Transverse colon (tissue), 4 donors: ENCODE measurements around the gene GPX5. TPM values are rescaled to one million over a fixed set of nuclear protein-coding genes. Genes with fewer than 3 reads are reported as not detected.

ENCODE experiments used
- DNase-seq: peaks from one replicate; pipeline ENCODE4 v3.0.0-alpha.2; 2019
- H3K27ac ChIP-seq, 4 donors: fragments of 200-600 bp; sonication (generic); 2 replicates each; pipeline ENCODE4 v1.5.1; 2016 to 2018; ENCODE audit warnings: inconsistent platforms in 4 of 4
- H3K27me3 ChIP-seq: fragments of 200-600 bp; sonication (generic); 2 replicates; pipeline ENCODE4 v1.5.1; 2017; ENCODE audit warnings: inconsistent platforms
- H3K36me3 ChIP-seq, 4 donors: fragments of 200-600 bp; sonication (generic); 2 replicates each; pipeline ENCODE4 v1.5.1; 2017 to 2019; ENCODE audit warnings: inconsistent platforms in 4 of 4
- H3K4me1 ChIP-seq, 4 donors: fragments of 200-600 bp; sonication (generic); 2 replicates each; pipeline ENCODE4 v1.5.1; 2017 to 2020; ENCODE audit warnings: inconsistent platforms in 4 of 4
- H3K4me3 ChIP-seq, 4 donors: fragments of 200-600 bp; sonication (generic); 1 replicate in 1 of 4; 2 replicates in 3 of 4; pipeline versions ENCODE4 v1.5.1 to v1.6.1; 2017 to 2019; ENCODE audit warnings: inconsistent platforms in 4 of 4
- H3K9me3 ChIP-seq, 2 donors: fragments of 200-600 bp; sonication (generic); 2 replicates each; pipeline ENCODE4 v1.5.1; 2017 to 2019; ENCODE audit warnings: inconsistent platforms in 2 of 2
- EP300 ChIP-seq: sonication (generic); formaldehyde crosslinking; IDR thresholded peaks from one replicate; pipeline ENCODE4 v1.6.1; 2017; ENCODE audit warnings: antibody characterized with exemption, low read depth
- POLR2A ChIP-seq: fragments of 450-650 bp; IDR thresholded peaks from one replicate; pipeline ENCODE4 v1.6.1; 2016; ENCODE audit warnings: antibody characterized with exemption, mild to moderate bottlenecking, moderate library complexity
- POLR2AphosphoS5 ChIP-seq, 3 donors: sonication (generic); formaldehyde crosslinking; IDR thresholded peaks; one replicate each; pipeline ENCODE4 v1.6.1; 2016; ENCODE audit warnings: antibody characterized with exemption in 3 of 3
- WGBS, 2 donors: methylation state at CpG; one replicate each; pipeline ENCODE4 v1.1.5; 2018; ENCODE audit warnings: low coverage in 1 of 2; 5-methylcytosine and 5-hydroxymethylcytosine counted together
- in situ Hi-C, 4 donors: fragments of 200-750 bp; cut with MboI; loops; one replicate each; pipeline versions ENCODE4 v1.15.0 to v1.15.1; 2017; ENCODE audit warnings: low sequenced_read_pairs in 3 of 4, low pct_ligation_motif_present in 1 of 4, low pct_unique_long_range_greater_than_20kb in 1 of 4
- intact Hi-C: fragments of 100-400 bp; cut with DNase I; formaldehyde crosslinking; loops from one replicate; pipeline ENCODE4 v1.15.1; 2023; ENCODE audit warnings: low total_unique reads
- total RNA-seq, 4 donors: library from RNA; depleted of rRNA; stranded (reverse); fragments of >200 nt; gene quantifications; one replicate each; pipeline ENCODE4 v1.1.0, GENCODE V29; 2016
- TF ChIP-seq, protein P1 (sequence below), 5 experiments: fragments of 200-600 bp in 3 of 5; fragments of 450-650 bp in 2 of 5; sonication (generic) in 3 of 5; IDR thresholded peaks; 1 replicate in 2 of 5; 2 replicates in 3 of 5; pipeline ENCODE4 v1.5.1; 2016 to 2017; ENCODE audit warnings: antibody characterized with exemption in 5 of 5, inconsistent platforms in 3 of 5, mild to moderate bottlenecking in 2 of 5, moderate library complexity in 1 of 5

GPX5 gene
- total RNA-seq, 4 donors from 2014 or later: not detected

DNA sequence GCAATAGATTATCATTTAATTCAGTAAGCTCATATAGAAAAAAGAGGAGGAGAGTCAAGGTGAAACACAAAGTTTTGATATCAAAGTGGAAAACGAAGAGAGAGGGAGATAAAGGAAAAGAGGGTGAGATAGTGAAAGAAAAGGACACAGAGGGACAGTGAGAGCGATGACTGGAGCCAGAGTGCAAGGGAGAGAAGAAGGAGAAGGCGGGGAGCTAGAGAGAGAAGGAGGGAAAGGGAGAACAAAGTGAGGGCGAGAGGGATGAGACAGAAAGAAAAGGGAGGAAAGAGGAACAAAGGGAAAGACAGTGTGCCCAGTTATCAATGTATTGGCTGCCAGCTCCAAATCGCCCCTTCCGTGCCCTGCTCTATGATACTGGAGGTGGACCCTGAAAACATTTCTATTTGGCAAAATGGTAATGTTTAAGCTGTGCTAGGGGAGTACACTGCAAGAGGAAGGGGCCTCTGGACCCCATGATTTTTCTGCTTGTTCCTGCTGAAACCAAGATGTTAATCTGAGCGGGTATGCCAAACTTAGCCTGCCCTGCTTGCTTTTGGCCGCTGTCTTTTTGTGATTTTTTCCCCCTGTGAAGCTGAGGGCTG lies 27.8 kb downstream of the GPX5 start:
- in situ Hi-C loops: no loop called here
- TF ChIP-seq, protein P1, sequence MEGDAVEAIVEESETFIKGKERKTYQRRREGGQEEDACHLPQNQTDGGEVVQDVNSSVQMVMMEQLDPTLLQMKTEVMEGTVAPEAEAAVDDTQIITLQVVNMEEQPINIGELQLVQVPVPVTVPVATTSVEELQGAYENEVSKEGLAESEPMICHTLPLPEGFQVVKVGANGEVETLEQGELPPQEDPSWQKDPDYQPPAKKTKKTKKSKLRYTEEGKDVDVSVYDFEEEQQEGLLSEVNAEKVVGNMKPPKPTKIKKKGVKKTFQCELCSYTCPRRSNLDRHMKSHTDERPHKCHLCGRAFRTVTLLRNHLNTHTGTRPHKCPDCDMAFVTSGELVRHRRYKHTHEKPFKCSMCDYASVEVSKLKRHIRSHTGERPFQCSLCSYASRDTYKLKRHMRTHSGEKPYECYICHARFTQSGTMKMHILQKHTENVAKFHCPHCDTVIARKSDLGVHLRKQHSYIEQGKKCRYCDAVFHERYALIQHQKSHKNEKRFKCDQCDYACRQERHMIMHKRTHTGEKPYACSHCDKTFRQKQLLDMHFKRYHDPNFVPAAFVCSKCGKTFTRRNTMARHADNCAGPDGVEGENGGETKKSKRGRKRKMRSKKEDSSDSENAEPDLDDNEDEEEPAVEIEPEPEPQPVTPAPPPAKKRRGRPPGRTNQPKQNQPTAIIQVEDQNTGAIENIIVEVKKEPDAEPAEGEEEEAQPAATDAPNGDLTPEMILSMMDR (IDR thresholded peaks at IDR 0.05): no peak
- TF ChIP-seq POLR2AphosphoS5 (IDR thresholded peaks at IDR 0.05) (no peak), POLR2A (no peak), EP300 (no peak)
- Histone ChIP-seq H3K36me3 (no peaks in the 10 kb centered on the region), H3K9me3 (no peaks in the 10 kb centered on the region), H3K4me3 (no peak overlapping the region), H3K27ac (no peak overlapping the region), H3K4me1 (no peaks in the 10 kb centered on the region), H3K27me3 (peaks cover 65% of the 10 kb centered on the region)
- intact Hi-C loops: no loop called here
- no peak for DNase-seq
- 49 to 61% methylated on average over 6 to 8 of the region's 8 CpGs for WGBS, 2 donors

DNA sequence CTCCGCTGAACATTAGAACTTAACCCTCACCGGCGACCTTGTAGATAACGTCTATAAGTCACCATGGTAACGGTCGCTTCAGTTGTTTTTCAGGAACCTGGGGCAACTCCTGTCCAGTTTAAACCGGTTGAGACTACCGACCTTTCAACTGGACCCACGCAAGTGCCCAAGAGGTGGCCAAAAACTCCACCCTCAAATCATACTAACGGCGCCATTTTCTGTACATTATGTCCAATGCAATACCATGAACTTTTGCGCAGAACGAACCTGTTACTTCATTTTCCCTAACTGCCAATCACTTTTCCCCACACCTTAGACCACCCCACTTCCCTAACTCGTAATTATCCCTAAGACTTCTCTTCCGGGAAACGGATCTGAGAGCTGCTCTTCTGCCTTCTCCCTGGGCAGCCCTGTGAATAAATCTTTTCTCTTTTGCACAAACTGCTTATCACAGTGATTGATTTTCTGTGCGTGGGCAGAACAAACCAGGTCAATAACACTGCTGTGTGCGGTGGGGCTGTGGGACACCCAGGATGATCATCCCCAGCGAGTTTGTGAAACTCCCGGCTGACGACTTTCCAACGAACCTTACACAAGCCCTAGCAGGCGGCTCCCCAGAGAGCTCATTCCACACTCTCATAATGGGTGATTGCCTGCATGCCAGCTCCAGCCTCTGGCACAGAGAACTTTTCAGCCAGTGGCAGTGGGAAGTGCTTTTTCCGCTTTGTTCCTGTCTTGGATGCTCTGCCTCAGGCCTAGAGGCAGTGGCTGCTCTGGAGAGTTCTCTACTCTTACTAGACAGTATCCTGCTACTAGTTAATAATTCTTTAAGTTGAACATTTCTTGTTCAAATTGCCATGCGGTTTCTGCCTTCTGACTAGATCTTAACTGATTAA lies 28.6 kb downstream of the GPX5 start:
- Histone ChIP-seq H3K27me3 (peaks cover 61% of the 10 kb centered on the region), H3K9me3 (no peaks in the 10 kb centered on the region), H3K4me1 (no peaks in the 10 kb centered on the region), H3K27ac (no peak overlapping the region), H3K4me3 (no peak overlapping the region), H3K36me3 (no peaks in the 10 kb centered on the region)
- TF ChIP-seq EP300: no peak
- TF ChIP-seq, protein P1 (IDR thresholded peaks at IDR 0.05): no peak
- TF ChIP-seq POLR2A: no peak
- TF ChIP-seq POLR2AphosphoS5 (IDR thresholded peaks at IDR 0.05): no peak
- intact Hi-C loops (no loop called here), in situ Hi-C loops (no loop called here)
- no peak for DNase-seq
- 11 to 29% methylated on average over 12 to 25 of the region's 25 CpGs for WGBS, 2 donors

DNA sequence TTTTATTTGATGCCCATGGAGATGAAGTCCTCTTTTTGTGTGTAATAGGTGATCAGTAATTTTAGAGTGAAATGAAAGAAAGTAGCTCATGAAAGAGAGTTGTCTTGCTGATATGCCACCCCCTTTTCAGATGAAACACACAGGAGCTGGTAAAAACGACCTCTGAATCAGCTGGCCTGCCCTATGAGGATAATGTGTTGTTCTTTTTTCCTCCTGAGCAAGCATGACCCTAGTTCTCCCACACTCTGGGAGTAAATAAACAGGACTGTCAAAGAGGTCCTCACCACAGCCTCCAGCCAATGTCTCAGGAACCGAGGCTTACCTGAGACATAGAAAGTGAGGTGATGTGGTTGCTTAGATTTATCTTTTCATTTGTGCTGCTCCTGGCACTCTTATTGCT lies 29.5 kb downstream of the GPX5 start:
- no peak for DNase-seq
- Histone ChIP-seq H3K9me3 (no peaks in the 10 kb centered on the region), H3K4me1 (no peaks in the 10 kb centered on the region), H3K4me3 (no peak overlapping the region), H3K27ac (no peak overlapping the region), H3K36me3 (no peaks in the 10 kb centered on the region), H3K27me3 (peaks cover 59% of the 10 kb centered on the region)
- 58% methylated on average over 2 of the region's 2 CpGs; no CpG with 5 or more reads in 1 of the 2 donors for WGBS, 2 donors
- TF ChIP-seq, protein P1 (IDR thresholded peaks at IDR 0.05): no peak
- TF ChIP-seq POLR2AphosphoS5 (IDR thresholded peaks at IDR 0.05) (no peak), POLR2A (no peak)
- in situ Hi-C loops (no loop called here), intact Hi-C loops (no loop called here)

DNA sequence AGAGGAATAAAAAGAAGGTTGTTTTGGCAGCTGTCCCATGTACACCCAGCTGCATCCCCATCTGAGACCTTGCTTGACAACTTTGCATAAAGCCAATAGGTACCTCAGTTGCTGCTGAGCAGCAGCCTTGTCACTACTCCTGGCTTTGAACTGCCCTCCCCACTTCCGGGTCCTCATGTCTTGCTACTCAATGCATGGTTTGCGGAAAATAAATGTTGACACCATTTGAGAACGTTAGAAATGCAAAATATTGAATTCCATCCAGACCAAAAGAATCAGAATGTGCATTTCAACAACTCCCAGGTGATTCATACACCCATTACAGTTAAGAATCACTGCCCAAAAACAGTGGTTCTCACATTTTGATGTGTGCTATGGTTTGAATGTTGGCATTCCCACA lies 32.9 kb downstream of the GPX5 start:
- no peak for DNase-seq
- no peaks in the 10 kb centered on the region for H3K9me3 ChIP-seq
- H3K4me1 ChIP-seq: no peaks in the 10 kb centered on the region
- in situ Hi-C loops (no loop called here), intact Hi-C loops (no loop called here)
- 58 to 64% methylated on average over 3 of the region's 3 CpGs for WGBS, 2 donors
- H3K27me3 ChIP-seq: peaks cover 33% of the 10 kb centered on the region
- no peaks in the 10 kb centered on the region for H3K36me3 ChIP-seq
- H3K4me3 ChIP-seq: no peak overlapping the region
- TF ChIP-seq, protein P1 (IDR thresholded peaks at IDR 0.05): no peak
- TF ChIP-seq EP300: no peak
- no peak for TF ChIP-seq POLR2A
- TF ChIP-seq POLR2AphosphoS5 (IDR thresholded peaks at IDR 0.05): no peak
- no peak overlapping the region for H3K27ac ChIP-seq
